Osteocyte (in vitro differentiated cells): ENCODE measurements around the gene SELENOS. TPM values are rescaled to one million over a fixed set of nuclear protein-coding genes. Genes with fewer than 3 reads are reported as not detected.

Experiments used
- DNase-seq: peaks from one replicate; pipeline ENCODE4 v3.0.0; 2021; ENCODE audit warnings: mixed read lengths; ENCODE audit not compliant: unreplicated experiment; ENCODE audit errors: extremely low spot score
- H3K27ac Mint-ChIP-seq: one replicate; pipeline ENCODE4 v1.8.0; 2021; ENCODE audit warnings: mild to moderate bottlenecking, mixed read lengths; ENCODE audit not compliant: unreplicated experiment
- H3K27me3 Mint-ChIP-seq: one replicate; pipeline ENCODE4 v1.8.0; 2021; ENCODE audit warnings: mixed read lengths; ENCODE audit not compliant: unreplicated experiment
- H3K36me3 Mint-ChIP-seq: one replicate; pipeline ENCODE4 v1.8.0; 2021; ENCODE audit warnings: mixed read lengths; ENCODE audit not compliant: unreplicated experiment
- H3K4me1 Mint-ChIP-seq: one replicate; pipeline ENCODE4 v1.8.0; 2021; ENCODE audit warnings: mixed read lengths; ENCODE audit not compliant: unreplicated experiment
- H3K4me3 Mint-ChIP-seq: one replicate; pipeline ENCODE4 v1.8.0; 2021; ENCODE audit warnings: mild to moderate bottlenecking, moderate library complexity, mixed read lengths; ENCODE audit not compliant: unreplicated experiment
- H3K9me3 Mint-ChIP-seq: one replicate; pipeline ENCODE4 v1.8.0; 2021; ENCODE audit warnings: mixed read lengths; ENCODE audit not compliant: unreplicated experiment
- CTCF ChIP-seq: fragments of 200-600 bp; sonication (generic); IDR thresholded peaks from 2 replicates; pipeline ENCODE4 v1.5.0; 2021; ENCODE audit warnings: antibody characterized with exemption, mild to moderate bottlenecking, moderate library complexity
- total RNA-seq: library from RNA; stranded (reverse); gene quantifications from 2 replicates; pipeline ENCODE4 v1.2.1, GENCODE V29; 2021

SELENOS gene
- total RNA-seq, 1 donor from 2014 or later, result 60.4 TPM

- H3K9me3 Mint-ChIP-seq, result no peaks in the 10 kb centered on the region
- peaks cover 45% of the 10 kb centered on the region for H3K4me1 Mint-ChIP-seq
- H3K4me3 Mint-ChIP-seq, result peak overlapping the region; percentile 88
- peaks cover 8% of the 10 kb centered on the region for H3K36me3 Mint-ChIP-seq
- DNase-seq, result no peak
- H3K27ac Mint-ChIP-seq, result peak overlapping the region; percentile 91
- no peak for TF ChIP-seq CTCF
- no peaks in the 10 kb centered on the region for H3K27me3 Mint-ChIP-seq
Observed at GRCh38 chr15:101250341-101250831, 26.9 kb downstream of the SELENOS start.

GRCh38 chr15:101248274-101248673 is 29.0 kb downstream of the SELENOS start:
- Mint-ChIP-seq H3K27me3 (no peaks in the 10 kb centered on the region), H3K27ac (no peak overlapping the region), H3K4me3 (no peak overlapping the region), H3K9me3 (no peaks in the 10 kb centered on the region), H3K36me3 (peaks cover 8% of the 10 kb centered on the region), H3K4me1 (peaks cover 63% of the 10 kb centered on the region)
- DNase-seq, result peak; percentile 13
- no peak for TF ChIP-seq CTCF

GRCh38 chr15:101246824-101247745 is 30.2 kb downstream of the SELENOS start:
- Mint-ChIP-seq H3K9me3 (no peaks in the 10 kb centered on the region), H3K4me3 (no peak overlapping the region), H3K4me1 (peaks cover 65% of the 10 kb centered on the region), H3K27me3 (no peaks in the 10 kb centered on the region), H3K36me3 (peaks cover 8% of the 10 kb centered on the region), H3K27ac (peak overlapping the region; percentile 42)
- DNase-seq, result peak; percentile 63
- no peak for TF ChIP-seq CTCF

GRCh38 chr15:101246391-101246790 is 30.9 kb downstream of the SELENOS start:
- H3K4me1 Mint-ChIP-seq, result peaks cover 67% of the 10 kb centered on the region
- DNase-seq, result no peak
- H3K4me3 Mint-ChIP-seq, result no peak overlapping the region
- no peak overlapping the region for H3K27ac Mint-ChIP-seq
- no peaks in the 10 kb centered on the region for H3K27me3 Mint-ChIP-seq
- H3K9me3 Mint-ChIP-seq, result no peaks in the 10 kb centered on the region
- H3K36me3 Mint-ChIP-seq, result peaks cover 8% of the 10 kb centered on the region
- TF ChIP-seq CTCF, result no peak
